GM12878 (cell line): ENCODE results near the gene ZNF169.

ENCODE experiments used
- CTCF ChIP-seq, 3 experiments: IDR thresholded peaks in 2 of 3; conservative IDR thresholded peaks in 1 of 3; 2 replicates each; pipeline ENCODE4 v1.5.1; 2011; ENCODE audit warnings: low read depth in 3 of 3, low read length in 3 of 3, mild to moderate bottlenecking in 3 of 3, control low read depth in 2 of 3, moderate library complexity in 2 of 3, inconsistent platforms in 1 of 3, mixed read lengths in 1 of 3; ENCODE audit not compliant: control insufficient read depth in 2 of 3, insufficient read depth in 1 of 3; ENCODE audit errors: extremely low read depth in 1 of 3
- HDGF ChIP-seq: fragments of 450-650 bp; IDR thresholded peaks from 2 replicates; pipeline ENCODE4 v1.6.1; 2016; ENCODE audit warnings: antibody characterized with exemption
- KDM1A ChIP-seq: fragments of 200-600 bp; sonication (generic); IDR thresholded peaks from 2 replicates; pipeline ENCODE4 v1.6.1; 2016; ENCODE audit warnings: borderline replicate concordance
- POLR2AphosphoS2 ChIP-seq: IDR thresholded peaks from 2 replicates; pipeline ENCODE4 v1.6.1; 2011; ENCODE audit warnings: low read depth, mild to moderate bottlenecking, low read length, improper control_type of control experiment, moderate library complexity
- POLR2AphosphoS5 ChIP-seq: IDR thresholded peaks from 2 replicates; pipeline ENCODE4 v1.6.1; 2011; ENCODE audit warnings: mild to moderate bottlenecking, low read length, inconsistent platforms

GRCh38 chr9:94289691-94290090, 30.6 kb downstream of the ZNF169 start:
- no peak for TF ChIP-seq POLR2AphosphoS2
- TF ChIP-seq KDM1A: no peak
- TF ChIP-seq CTCF (IDR thresholded peaks at IDR 0.05 in 2 of 3, conservative IDR thresholded peaks at IDR 0.05 in 1 of 3; ENCODE audit: control insufficient read depth in 2 of 3, extremely low read depth in 1 of 3, insufficient read depth in 1 of 3, low read depth in 3 of 3, low read length in 3 of 3): no peak
- no peak for TF ChIP-seq HDGF
- no peak for TF ChIP-seq POLR2AphosphoS5
